ENCODE results near the gene STAT1. TPM values are rescaled to one million over a fixed set of nuclear protein-coding genes. Genes with fewer than 3 reads are reported as not detected.

STAT1 gene
- total and polyA plus RNA-seq, 10 of the 15 experiments (the other 5 are each of a cell fraction or from before 2014, with no cell fraction given) = 81.8 to 398 (median 307) TPM

DNA sequence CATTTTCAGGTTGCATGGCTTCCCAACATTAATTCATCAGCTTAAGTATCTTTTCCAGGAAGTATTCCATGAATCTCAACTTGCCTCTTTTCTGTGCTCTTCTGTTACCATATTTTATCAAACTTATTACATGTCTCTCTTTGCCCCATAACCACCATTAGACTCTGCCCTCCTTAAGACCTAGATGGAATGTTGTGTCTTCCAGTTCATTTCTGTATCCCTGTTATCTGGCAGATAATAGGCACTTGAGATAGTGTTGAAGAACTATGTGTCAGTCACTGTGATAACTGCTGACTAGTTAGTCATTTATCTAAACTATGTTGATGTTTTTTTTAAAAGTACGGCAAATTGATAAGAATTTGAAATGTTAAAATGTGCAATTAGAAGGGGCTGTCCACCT is 91.6 kb downstream of the STAT1 start:
- H3K9me3 ChIP-seq (replicated peaks; ENCODE audit: control insufficient read depth, insufficient read depth, low read length) = no peaks in the 10 kb centered on the region
- ChIA-PET RAD21 (ENCODE audit: unreplicated experiment) (no interaction called here), SMC1A (ENCODE audit: uncharacterized antibody, unreplicated experiment) (interaction anchor here (1.0 kb wide), 1 partner anchor 25 kb away, joined by 3 read pairs; no protein-coding TSS in a partner anchor), CTCF (no interaction called here), POLR2A (no interaction called here)
- no peaks in the 10 kb centered on the region for H4K20me1 ChIP-seq (ENCODE audit: control insufficient read depth, insufficient read depth)
- ATAC-seq (no peak), FAIRE-seq (no peak), DNase-seq (ENCODE audit: low read depth, low spot score) (no peak)
- H3K27me3 ChIP-seq (replicated peaks in 1 of 2; ENCODE audit: control insufficient read depth in 2 of 2, insufficient read depth in 2 of 2, low read length in 1 of 2) = no peaks in the 10 kb centered on the region
- intact Hi-C loops (cut with micrococcal nuclease; ENCODE audit: unreplicated experiment) = no loop called here
- H3K4me2 ChIP-seq (ENCODE audit: control insufficient read depth, insufficient read depth) = no peak overlapping the region
- H3K79me2 ChIP-seq (ENCODE audit: control insufficient read depth, insufficient read depth, low read length) = no peaks in the 10 kb centered on the region
- H3K4me3 ChIP-seq = no peak overlapping the region
- H3K9ac ChIP-seq (ENCODE audit: control insufficient read depth, insufficient read depth, low read length) = no peak overlapping the region
- no peak overlapping the region for H2AFZ ChIP-seq (ENCODE audit: control insufficient read depth, low read depth, low read length)
- in situ Hi-C loops (cut with MboI) = no loop called here
- H3K4me1 ChIP-seq (ENCODE audit: control insufficient read depth, insufficient read depth, low read length) = no peaks in the 10 kb centered on the region
- no TSS peak for BruUV-seq (replicated peaks)
- 100% methylated on average over 1 of the region's 1 CpG for WGBS (ENCODE audit: insufficient coverage, insufficient replicate concordance, low lambda C conversion rate, missing lambda C conversion rate)
- H3K27ac ChIP-seq (ENCODE audit: control insufficient read depth, insufficient read depth) = no peak overlapping the region
- peaks cover 2 to 29% of the 10 kb centered on the region in 2 experiments for H3K36me3 ChIP-seq (ENCODE audit: control insufficient read depth in 2 of 2, insufficient read depth in 2 of 2, low read length in 1 of 2)
- TF ChIP-seq NRF1 (conservative IDR thresholded peaks at IDR 0.05; ENCODE audit: low read depth, low read length) (no peak), POLR2A (IDR thresholded peaks at IDR 0.05; ENCODE audit: low read depth, low read length) (no peak), NFYA (IDR thresholded peaks at IDR 0.05; ENCODE audit: borderline replicate concordance, low read depth, low read length) (no peak), PAX8 (IDR thresholded peaks at IDR 0.05) (no peak), ZSCAN29 (IDR thresholded peaks at IDR 0.05) (no peak), CBX3 (IDR thresholded peaks at IDR 0.05; ENCODE audit: borderline replicate concordance, low read depth) (no peak), RFX5 (IDR thresholded peaks at IDR 0.05; ENCODE audit: low read depth, low read length) (no peak), EED (IDR thresholded peaks at IDR 0.05; ENCODE audit: low read depth) (no peak)
- TF ChIP-seq, protein P1, sequence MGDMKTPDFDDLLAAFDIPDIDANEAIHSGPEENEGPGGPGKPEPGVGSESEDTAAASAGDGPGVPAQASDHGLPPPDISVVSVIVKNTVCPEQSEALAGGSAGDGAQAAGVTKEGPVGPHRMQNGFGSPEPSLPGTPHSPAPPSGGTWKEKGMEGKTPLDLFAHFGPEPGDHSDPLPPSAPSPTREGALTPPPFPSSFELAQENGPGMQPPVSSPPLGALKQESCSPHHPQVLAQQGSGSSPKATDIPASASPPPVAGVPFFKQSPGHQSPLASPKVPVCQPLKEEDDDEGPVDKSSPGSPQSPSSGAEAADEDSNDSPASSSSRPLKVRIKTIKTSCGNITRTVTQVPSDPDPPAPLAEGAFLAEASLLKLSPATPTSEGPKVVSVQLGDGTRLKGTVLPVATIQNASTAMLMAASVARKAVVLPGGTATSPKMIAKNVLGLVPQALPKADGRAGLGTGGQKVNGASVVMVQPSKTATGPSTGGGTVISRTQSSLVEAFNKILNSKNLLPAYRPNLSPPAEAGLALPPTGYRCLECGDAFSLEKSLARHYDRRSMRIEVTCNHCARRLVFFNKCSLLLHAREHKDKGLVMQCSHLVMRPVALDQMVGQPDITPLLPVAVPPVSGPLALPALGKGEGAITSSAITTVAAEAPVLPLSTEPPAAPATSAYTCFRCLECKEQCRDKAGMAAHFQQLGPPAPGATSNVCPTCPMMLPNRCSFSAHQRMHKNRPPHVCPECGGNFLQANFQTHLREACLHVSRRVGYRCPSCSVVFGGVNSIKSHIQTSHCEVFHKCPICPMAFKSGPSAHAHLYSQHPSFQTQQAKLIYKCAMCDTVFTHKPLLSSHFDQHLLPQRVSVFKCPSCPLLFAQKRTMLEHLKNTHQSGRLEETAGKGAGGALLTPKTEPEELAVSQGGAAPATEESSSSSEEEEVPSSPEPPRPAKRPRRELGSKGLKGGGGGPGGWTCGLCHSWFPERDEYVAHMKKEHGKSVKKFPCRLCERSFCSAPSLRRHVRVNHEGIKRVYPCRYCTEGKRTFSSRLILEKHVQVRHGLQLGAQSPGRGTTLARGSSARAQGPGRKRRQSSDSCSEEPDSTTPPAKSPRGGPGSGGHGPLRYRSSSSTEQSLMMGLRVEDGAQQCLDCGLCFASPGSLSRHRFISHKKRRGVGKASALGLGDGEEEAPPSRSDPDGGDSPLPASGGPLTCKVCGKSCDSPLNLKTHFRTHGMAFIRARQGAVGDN (IDR thresholded peaks at IDR 0.05) = no peak
- TF ChIP-seq, protein P2, sequence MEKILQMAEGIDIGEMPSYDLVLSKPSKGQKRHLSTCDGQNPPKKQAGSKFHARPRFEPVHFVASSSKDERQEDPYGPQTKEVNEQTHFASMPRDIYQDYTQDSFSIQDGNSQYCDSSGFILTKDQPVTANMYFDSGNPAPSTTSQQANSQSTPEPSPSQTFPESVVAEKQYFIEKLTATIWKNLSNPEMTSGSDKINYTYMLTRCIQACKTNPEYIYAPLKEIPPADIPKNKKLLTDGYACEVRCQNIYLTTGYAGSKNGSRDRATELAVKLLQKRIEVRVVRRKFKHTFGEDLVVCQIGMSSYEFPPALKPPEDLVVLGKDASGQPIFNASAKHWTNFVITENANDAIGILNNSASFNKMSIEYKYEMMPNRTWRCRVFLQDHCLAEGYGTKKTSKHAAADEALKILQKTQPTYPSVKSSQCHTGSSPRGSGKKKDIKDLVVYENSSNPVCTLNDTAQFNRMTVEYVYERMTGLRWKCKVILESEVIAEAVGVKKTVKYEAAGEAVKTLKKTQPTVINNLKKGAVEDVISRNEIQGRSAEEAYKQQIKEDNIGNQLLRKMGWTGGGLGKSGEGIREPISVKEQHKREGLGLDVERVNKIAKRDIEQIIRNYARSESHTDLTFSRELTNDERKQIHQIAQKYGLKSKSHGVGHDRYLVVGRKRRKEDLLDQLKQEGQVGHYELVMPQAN (conservative IDR thresholded peaks at IDR 0.05) = no peak
- TF ChIP-seq, protein P3, sequence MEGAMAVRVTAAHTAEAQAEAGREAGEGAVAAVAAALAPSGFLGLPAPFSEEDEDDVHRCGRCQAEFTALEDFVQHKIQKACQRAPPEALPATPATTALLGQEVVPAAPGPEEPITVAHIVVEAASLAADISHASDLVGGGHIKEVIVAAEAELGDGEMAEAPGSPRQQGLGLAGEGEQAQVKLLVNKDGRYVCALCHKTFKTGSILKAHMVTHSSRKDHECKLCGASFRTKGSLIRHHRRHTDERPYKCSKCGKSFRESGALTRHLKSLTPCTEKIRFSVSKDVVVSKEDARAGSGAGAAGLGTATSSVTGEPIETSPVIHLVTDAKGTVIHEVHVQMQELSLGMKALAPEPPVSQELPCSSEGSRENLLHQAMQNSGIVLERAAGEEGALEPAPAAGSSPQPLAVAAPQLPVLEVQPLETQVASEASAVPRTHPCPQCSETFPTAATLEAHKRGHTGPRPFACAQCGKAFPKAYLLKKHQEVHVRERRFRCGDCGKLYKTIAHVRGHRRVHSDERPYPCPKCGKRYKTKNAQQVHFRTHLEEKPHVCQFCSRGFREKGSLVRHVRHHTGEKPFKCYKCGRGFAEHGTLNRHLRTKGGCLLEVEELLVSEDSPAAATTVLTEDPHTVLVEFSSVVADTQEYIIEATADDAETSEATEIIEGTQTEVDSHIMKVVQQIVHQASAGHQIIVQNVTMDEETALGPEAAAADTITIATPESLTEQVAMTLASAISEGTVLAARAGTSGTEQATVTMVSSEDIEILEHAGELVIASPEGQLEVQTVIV (IDR thresholded peaks at IDR 0.05; ENCODE audit: borderline replicate concordance, partially characterized antibody) = no peak
- TF ChIP-seq, protein P4, sequence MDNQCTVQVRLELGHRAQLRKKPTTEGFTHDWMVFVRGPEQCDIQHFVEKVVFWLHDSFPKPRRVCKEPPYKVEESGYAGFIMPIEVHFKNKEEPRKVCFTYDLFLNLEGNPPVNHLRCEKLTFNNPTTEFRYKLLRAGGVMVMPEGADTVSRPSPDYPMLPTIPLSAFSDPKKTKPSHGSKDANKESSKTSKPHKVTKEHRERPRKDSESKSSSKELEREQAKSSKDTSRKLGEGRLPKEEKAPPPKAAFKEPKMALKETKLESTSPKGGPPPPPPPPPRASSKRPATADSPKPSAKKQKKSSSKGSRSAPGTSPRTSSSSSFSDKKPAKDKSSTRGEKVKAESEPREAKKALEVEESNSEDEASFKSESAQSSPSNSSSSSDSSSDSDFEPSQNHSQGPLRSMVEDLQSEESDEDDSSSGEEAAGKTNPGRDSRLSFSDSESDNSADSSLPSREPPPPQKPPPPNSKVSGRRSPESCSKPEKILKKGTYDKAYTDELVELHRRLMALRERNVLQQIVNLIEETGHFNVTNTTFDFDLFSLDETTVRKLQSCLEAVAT (IDR thresholded peaks at IDR 0.05) = no peak

Measured in GM12878 (cell line).